NCI-H524 (cell line): ENCODE measurements around the gene ZNF296.
A peak's percentile ranks its signal among the peaks of the same experiment; 100 is the strongest.
"Not testable (repeated sequence)": the region's sequence is repeated elsewhere in the genome, so short reads cannot be mapped to it uniquely, and the experiment has no call there.

Source experiments
- DNase-seq, 2 experiments: peaks; one replicate each; lab custom pipeline; 2025; lab: John Stamatoyannopoulos, UW

ZNF296 gene

DNA sequence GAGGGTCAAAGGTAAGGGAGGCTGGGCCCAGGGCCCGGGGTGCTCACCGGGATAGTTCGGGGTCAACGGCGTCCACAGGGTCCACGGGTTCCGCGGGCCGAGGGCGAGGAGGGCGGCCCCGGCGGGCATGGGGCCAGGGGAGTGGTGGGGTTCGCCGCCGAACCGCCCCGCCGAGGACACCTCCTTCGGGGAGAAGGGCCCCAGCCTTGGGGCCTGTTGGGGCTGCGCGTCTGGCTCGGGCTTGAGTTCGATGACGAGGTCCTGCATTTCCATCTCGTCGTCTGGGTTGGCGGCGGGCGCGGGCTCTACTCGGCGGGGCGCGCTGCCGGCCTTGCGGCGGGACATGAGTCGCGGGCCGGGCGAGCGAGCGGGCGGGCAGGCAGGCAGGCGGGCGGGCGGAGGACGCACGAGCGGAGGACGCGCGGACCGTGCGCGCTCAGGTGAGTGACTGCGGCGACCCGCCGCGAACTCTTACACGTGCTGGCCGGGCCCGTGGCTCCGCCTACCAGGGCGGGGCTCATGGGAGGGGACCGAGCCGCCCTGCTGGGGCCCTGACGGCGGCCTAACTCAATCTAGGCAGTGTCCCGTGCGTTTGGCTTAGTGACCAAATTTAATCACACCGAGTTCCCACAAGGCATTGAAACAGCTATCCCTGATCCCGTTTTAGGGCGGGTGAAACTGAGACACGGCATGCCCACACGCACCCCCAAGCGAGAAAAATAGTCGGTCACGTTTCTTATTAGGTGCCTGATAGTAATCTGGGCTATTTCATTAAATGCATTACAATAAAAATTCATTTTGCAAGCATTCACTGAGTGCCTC, at the start of gene ZNF296:
ZNF296 (minus strand) TSS at position 450 of the 822 bp plus-strand sequence; CDS start at position 345, 105 bp downstream.
- peak in 1 of 2 experiments; percentile 62 for DNase-seq

DNA sequence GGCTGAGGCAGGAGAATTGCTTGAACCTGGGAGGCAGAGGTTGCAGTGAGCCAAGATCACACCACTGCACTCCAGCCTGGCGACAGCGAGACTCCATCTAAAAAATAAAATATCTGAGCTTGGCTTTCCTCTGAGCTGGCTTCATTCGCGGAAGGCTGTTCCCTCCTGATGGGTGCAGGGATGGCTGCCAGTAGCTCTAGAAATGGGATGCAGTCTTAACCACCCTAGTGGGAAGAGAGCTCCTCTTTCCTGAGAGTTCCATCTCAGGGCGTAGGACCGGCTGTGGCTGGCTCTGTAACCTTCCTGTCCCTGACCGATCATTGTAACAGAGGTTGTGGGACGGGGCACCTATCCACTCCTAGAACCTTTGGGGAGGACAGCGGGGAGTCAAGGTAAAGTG, 49.1 kb upstream of the ZNF296 start:
- DNase-seq = no peak

DNA sequence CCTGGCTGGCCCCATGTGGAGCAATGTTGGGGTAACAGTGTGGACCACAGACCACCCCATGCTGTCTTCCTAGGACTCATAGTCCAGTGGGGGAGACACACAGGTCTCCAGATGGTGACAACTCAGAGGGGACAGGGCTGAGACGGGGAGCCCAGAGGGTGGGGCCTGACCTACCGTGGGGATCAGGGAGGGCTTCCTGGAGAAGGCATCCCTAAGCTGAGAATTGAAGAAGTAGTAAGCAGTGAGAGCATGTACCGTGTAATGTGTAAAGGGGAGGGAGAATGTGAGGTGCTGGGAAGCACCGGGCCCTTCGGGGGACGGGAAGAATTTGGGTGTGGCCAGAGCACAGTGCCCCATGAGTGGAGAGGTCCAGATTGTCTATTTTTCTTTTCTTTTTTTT, 47.7 kb upstream of the ZNF296 start:
- DNase-seq = no peak

DNA sequence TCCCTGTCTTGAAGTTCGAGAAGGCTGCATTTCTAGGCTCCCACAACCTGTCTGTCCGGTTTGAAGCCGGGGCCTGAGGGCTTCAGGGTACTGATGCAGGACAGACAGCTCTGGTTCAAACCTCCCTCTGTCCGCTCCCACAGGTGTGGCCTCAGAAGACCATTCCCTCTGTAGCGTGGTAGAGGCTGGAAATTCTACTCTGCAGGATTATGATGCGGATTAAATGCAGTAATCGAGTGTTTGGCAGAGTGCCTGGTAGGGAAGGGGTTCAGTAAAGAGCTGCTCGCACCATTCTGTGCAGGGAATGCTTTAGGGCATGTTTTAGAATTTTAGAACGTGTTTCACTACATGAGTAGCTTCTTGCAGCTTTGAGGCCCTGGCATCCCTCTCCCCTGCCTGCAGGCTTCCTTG, 47.2 kb upstream of the ZNF296 start:
- peak; percentile 66 to 86 for DNase-seq

- DNase-seq = no peak
Measured at GRCh38 chr19:45122832-45123231, 46.6 kb upstream of the ZNF296 start.

DNA sequence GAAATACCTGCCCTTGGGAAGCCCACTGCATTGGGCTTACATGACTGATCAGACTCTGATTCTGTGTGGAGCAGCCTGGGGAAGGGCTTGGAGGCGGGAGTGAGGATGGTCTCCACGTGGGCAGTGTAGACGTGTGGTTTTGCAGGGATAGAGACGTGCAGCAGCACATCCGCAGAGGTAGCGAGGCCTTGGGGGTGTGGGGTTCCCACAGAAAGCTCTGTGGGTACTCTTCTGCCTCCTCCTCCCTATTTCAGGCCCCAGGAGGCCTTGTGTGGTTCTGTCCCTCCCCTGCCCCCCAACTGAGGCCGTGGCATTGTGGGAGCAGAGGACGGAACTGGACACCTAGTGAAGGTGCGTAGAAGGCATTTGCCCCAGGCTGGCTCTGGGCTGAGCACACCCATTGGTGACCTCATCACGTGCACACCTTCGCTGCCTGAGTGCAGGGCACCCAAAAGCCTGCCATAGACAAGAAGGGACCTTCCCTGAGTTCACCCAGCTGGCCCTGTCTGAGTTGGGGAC, 45.6 kb upstream of the ZNF296 start:
- no peak for DNase-seq

- DNase-seq = no peak
Measured at GRCh38 chr19:45119582-45119981, 43.3 kb upstream of the ZNF296 start.

GRCh38 chr19:45118591-45119355, 42.5 kb upstream of the ZNF296 start:
- peak in 1 of 2 experiments; percentile 54 for DNase-seq

DNA sequence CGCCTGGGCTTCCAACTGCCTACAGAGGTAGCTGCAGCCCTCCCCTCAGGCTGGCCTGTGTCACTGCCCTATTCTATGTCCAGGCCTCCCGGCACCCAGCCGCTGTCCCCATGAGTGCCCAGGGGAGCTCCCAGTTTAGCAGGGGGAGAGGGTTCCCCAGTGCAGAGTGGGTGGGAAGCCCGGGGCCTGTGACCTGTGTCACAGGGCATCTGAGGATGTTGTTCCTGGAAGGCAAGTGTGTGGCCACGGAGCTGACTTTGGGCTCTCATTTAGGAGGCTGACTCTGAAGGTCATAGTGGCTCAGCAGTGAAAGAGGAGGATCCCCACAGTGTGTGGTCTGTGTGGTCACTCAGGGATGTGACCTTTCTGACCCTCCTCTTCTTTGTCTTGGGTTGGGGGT, 41.8 kb upstream of the ZNF296 start:
- DNase-seq = no peak

DNA sequence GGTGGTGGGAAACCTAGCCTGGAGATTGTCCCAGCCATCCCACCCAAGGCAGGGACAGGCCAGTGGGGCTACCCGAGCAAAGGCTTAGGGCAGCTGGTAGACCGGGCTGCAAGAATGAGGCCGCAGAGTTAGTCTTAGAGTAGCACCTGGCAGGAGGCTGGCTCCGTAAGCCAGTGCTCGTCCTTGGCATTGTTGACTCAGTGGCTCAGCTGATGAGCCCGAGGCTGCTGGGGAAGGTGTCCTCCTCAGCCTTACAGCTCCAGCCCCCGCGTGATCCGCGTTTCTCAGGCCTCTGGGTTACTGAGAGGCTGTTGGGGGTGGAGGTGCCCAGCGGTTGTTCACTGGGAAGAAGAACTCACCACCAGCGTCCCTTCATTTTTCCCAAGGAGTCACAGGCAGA, 41.4 kb upstream of the ZNF296 start:
- DNase-seq = no peak

GRCh38 chr19:45117167-45117594, 40.9 kb upstream of the ZNF296 start:
- peak; percentile 43 to 80 for DNase-seq

DNA sequence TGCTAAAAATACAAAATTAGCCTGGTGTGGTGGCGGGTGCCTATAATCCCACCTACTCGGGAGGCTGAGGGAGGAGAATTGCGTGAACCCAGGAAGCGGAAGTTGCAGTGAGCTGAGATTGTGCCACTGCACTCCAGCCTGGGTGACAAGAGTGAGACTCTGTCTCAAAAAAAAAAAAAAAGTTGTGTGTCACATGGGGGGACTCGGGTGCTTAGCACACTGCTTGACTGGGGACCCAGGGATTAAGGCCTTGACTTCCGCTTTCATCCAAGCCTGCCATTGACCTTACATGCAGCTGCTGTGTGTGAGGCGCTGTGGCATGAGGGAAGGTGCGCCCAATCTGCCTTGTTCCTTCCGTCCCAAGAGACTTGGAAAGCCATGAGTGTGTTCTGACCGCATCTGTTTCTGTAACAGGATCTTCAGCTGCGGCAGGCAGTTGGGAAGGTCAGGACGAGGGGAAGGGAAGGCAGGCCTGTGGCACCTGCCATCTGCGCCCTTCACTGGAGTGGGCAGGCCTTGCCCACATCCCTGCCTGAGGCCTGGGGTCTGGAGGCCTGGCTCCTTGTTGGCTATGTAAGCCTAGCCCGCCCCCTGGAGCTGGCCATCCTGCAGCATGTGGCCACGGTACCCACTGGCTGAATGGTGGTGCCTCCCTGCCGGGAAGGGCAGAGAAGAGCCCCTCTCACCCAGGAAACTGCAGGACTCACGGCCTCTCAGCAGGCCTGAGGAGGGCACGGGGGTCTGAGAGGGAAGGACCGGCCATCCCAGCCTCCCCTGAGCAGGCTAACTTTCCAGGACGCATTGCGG, 39.7 kb upstream of the ZNF296 start:
- DNase-seq = peak; percentile 96 to 98

DNA sequence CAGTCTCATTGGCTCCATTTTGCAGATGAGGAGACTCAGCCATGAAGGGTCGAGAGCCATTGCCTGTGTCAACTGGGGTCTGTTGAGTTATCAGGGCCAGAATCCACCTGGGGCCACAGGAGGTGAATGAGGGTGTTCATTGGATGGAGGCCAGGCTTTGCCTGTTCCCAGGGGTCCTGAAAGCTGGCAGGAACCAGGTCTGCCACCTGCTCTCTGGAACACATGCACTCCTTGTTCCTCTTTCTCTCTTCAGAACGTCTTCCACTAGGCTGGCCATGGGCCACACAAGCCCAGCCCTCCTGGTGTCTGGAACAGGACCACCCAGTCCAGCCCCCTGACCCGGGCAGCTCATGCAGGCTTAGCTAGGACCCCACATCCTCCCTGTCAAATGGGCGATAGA, 37.8 kb upstream of the ZNF296 start:
- no peak for DNase-seq

- no peak for DNase-seq
Measured at GRCh38 chr19:45113628-45114027, 37.4 kb upstream of the ZNF296 start.

GRCh38 chr19:45112111-45112827, 36.0 kb upstream of the ZNF296 start:
- no peak for DNase-seq

- DNase-seq = peak in 1 of 2 experiments; percentile 8
Measured at GRCh38 chr19:45110851-45111266, 34.6 kb upstream of the ZNF296 start.

DNA sequence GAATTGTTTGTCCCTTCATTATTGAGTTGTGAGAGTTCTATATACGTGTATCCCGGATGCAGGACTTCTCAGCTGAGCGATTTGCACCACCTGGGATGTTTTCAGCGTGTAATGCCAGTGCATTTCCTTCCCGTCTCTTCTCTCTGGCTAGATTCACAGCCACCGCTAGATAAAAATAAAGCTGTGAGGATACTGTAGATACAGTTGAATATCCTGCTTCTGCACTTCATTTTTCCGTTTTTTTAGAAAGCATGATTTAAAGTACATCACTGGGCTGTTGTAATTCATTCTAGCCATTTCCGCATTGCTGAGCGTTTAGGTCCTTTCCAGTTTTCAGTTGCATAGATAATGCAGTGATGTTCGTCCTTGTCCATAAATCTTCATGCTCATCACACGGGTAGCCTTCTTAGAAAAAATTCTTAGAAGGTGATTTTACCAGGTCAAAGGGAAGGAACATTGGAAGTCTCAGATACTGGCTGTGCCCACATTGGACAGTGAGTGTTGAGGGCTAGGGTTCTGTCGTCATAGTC, 31.4 kb upstream of the ZNF296 start:
- no peak for DNase-seq

DNA sequence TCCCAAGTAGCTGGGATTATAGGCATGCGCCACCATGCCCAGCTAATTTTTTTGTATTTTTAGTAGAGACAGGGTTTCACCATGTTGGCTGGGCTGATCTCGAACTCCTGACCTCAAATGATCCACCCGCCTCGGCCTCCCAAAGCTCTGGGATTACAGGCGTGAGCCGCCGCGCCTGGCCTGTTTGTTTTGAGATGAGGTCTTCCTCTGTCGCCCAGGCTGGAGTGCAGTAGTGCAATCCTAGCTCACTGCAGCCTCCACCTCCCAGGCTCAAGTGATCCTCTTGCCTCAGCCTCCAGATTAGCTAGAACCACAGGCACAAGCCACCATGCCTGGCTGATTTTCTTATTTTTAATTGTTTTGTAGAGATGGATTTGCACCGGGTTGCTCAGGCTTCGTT, 30.1 kb upstream of the ZNF296 start:
- DNase-seq = not testable (repeated sequence)

DNA sequence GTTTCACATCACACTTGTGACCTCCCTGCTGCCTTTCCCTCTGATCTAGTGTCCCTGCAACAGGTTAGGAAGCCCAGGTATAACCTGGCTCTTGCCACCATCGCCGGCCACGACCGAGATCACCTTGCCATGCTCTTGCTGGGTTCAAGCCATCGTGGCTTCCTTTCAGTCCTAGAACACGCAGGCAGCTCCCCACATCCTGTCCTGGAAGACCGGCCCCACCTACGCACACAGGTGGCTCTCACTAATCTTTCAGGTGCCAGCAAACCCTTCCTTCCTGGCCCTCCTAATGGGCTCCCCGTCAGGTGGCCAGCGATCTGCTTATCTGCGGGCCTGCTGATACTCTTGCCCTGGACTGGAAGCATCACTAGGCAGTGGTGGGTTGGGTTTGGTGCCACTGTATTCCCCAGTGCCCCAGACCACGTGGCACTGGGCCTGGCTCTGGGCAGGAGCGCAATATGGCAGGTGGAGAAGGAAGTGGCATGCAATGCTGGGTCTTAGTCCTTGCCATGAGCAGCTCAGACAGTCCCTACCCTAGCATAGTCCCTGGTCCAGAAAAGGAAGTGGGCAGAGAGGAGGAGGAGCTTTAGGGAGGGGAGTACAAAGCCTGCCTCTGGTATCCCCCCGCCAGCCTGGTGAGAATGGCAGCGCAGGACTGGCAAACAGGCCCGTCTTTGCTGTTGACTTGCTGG, 28.5 kb upstream of the ZNF296 start:
- DNase-seq = no peak

GRCh38 chr19:45103508-45104319, 27.4 kb upstream of the ZNF296 start:
- DNase-seq = peak; percentile 69 to 80
